K562 (cell line): ENCODE results near the gene SPATA45. TPM values are rescaled to one million over a fixed set of nuclear protein-coding genes. Genes with fewer than 3 reads are reported as not detected.

ENCODE experiments used
- ATAC-seq: fragments of 200-7000 bp; cut with Tn5 transposase; 3 replicates; pipeline ENCODE4 v1.9.1; 2020; ENCODE audit warnings: moderate library complexity
- BruUV-seq: library from RNA; stranded (reverse); fragments of 400-500 nt; replicated peaks from 2 replicates; lab custom pipeline; 2021; lab: Mats Ljungman, UMichigan
- CTCF ChIA-PET: fragments of 300-600 bp; formaldehyde crosslinking; extraction: SDS; loops from one replicate; lab custom pipeline; 2021; ENCODE audit warnings: low intra/inter-chr PET ratio; lab: Yijun Ruan, JAX
- POLR2A ChIA-PET: fragments of 300-600, 350-650 bp; sonication (Branson Sonifier 250); formaldehyde crosslinking; extraction: SDS; loops from one replicate; lab custom pipeline; 2021; ENCODE audit warnings: antibody characterized with exemption, inconsistent platforms; lab: Yijun Ruan, JAX
- DNase-seq, 4 experiments: peaks; one replicate each; pipeline versions ENCODE4 v3.0.0 to v3.0.0-alpha.2; 2011 to 2018; ENCODE audit warnings: low spot score in 3 of 4, mixed read lengths in 3 of 4; ENCODE audit errors: extremely low read depth in 1 of 4
- FAIRE-seq: peaks from 2 replicates; lab custom pipeline; 2011; peaks lifted over from hg19 to GRCh38; lab: Jason Lieb, UNC
- H2AFZ ChIP-seq: 2 replicates; pipeline ENCODE4 v1.6.0; 2011; ENCODE audit warnings: low read depth, low read length, control low read depth, inconsistent platforms
- H3K27ac ChIP-seq: fragments of 200-600 bp; 3 replicates; pipeline ENCODE4 v1.8.0; 2011; ENCODE audit warnings: low read depth, mild to moderate bottlenecking, control low read depth, inconsistent platforms, low read length, moderate library complexity, mixed read lengths; ENCODE audit errors: extremely low read depth
- H3K27me3 ChIP-seq, 2 experiments: fragments of 300-600 bp in 1 of 2; 2 replicates in 1 of 2; 3 replicates in 1 of 2; pipeline versions ENCODE4 v1.6.0 to v1.8.0; 2011; ENCODE audit warnings: inconsistent platforms in 2 of 2, low read length in 2 of 2, mild to moderate bottlenecking in 1 of 2, mixed read lengths in 1 of 2, moderate library complexity in 1 of 2; ENCODE audit not compliant: control insufficient read depth in 2 of 2, insufficient read depth in 2 of 2
- H3K36me3 ChIP-seq: fragments of 300-600 bp; 3 replicates; pipeline ENCODE4 v1.8.0; 2011; ENCODE audit warnings: mild to moderate bottlenecking, low read length, inconsistent platforms; ENCODE audit not compliant: control insufficient read depth, insufficient read depth
- H3K4me1 ChIP-seq, 2 experiments: fragments of 200-600 bp in 1 of 2; replicated peaks in 1 of 2; 2 replicates in 1 of 2; 3 replicates in 1 of 2; pipeline versions ENCODE4 v1.5.1 to v1.8.0; 2011; ENCODE audit warnings: inconsistent platforms in 2 of 2, low read length in 2 of 2, mild to moderate bottlenecking in 1 of 2, mixed read lengths in 1 of 2, moderate library complexity in 1 of 2; ENCODE audit not compliant: control insufficient read depth in 2 of 2, insufficient read depth in 2 of 2
- H3K4me2 ChIP-seq: 2 replicates; pipeline ENCODE4 v1.6.1; 2011; ENCODE audit warnings: low read length, control low read depth, inconsistent platforms, mixed read lengths; ENCODE audit not compliant: insufficient read depth
- H3K4me3 ChIP-seq: fragments of 200-600 bp; sonication (generic), shearing (Covaris generic); 2 replicates; pipeline ENCODE4 v1.5.1; 2016; ENCODE audit warnings: control low read depth, inconsistent platforms
- H3K79me2 ChIP-seq: fragments of 200-600 bp; 3 replicates; pipeline ENCODE4 v1.8.0; 2011; ENCODE audit warnings: low read length, inconsistent platforms; ENCODE audit not compliant: control insufficient read depth, insufficient read depth
- H3K9ac ChIP-seq, 2 experiments: 2 replicates each; pipeline versions ENCODE4 v1.6.0 to v1.6.1; 2011; ENCODE audit warnings: low read depth in 2 of 2, low read length in 2 of 2, control low read depth in 1 of 2, inconsistent platforms in 1 of 2, mild to moderate bottlenecking in 1 of 2, mixed read lengths in 1 of 2; ENCODE audit not compliant: insufficient read depth in 1 of 2
- H3K9me1 ChIP-seq: one replicate; pipeline ENCODE4 v1.6.0; 2011; ENCODE audit warnings: inconsistent platforms, mild to moderate bottlenecking, low read length, moderate library complexity; ENCODE audit not compliant: control insufficient read depth, insufficient read depth
- H3K9me3 ChIP-seq: replicated peaks from 2 replicates; pipeline ENCODE4 v1.5.1; 2011; ENCODE audit warnings: low read depth, low read length, inconsistent platforms; ENCODE audit not compliant: control insufficient read depth, insufficient read depth
- H4K20me1 ChIP-seq: replicated peaks from 2 replicates; pipeline ENCODE4 v1.6.1; 2011; ENCODE audit warnings: low read length, inconsistent platforms, mixed read lengths; ENCODE audit not compliant: control insufficient read depth, insufficient read depth
- CBX3 ChIP-seq, 2 experiments: IDR thresholded peaks; 1 replicate in 1 of 2; 2 replicates in 1 of 2; pipeline ENCODE4 v1.6.1; 2012; ENCODE audit warnings: inconsistent platforms in 2 of 2, low read length in 2 of 2, borderline replicate concordance in 1 of 2, control low read depth in 1 of 2
- CCAR2 ChIP-seq: fragments of 200-400 bp; formaldehyde crosslinking; IDR thresholded peaks from 2 replicates; pipeline ENCODE4 v1.6.1; 2017; ENCODE audit warnings: mild to moderate bottlenecking, low read depth, low read length
- COPS2 ChIP-seq: fragments of 450-650 bp; conservative IDR thresholded peaks from 2 replicates; pipeline ENCODE4 v1.6.1; 2016; ENCODE audit warnings: mild to moderate bottlenecking, moderate library complexity
- E4F1 ChIP-seq: fragments of 250-450 bp; sonication (Bioruptor Pico); IDR thresholded peaks from 2 replicates; pipeline ENCODE4 v1.5.0; 2021; ENCODE audit warnings: mild to moderate bottlenecking, borderline replicate concordance
- GATAD2A ChIP-seq: fragments of 450-650 bp; IDR thresholded peaks from 2 replicates; pipeline ENCODE4 v1.6.1; 2017
- HBP1 ChIP-seq: fragments of 450-650 bp; formaldehyde crosslinking; IDR thresholded peaks from 2 replicates; pipeline ENCODE4 v1.4.0; 2022; ENCODE audit warnings: missing genetic modification characterization
- HOXB6 ChIP-seq: fragments of 250-450 bp; sonication (Bioruptor Pico); IDR thresholded peaks from 2 replicates; pipeline ENCODE4 v1.5.1; 2022; ENCODE audit warnings: mild to moderate bottlenecking, borderline replicate concordance
- MAZ ChIP-seq, 2 experiments: fragments of 450-650 bp in 1 of 2; sonication (generic) in 1 of 2; formaldehyde crosslinking; IDR thresholded peaks in 1 of 2; conservative IDR thresholded peaks in 1 of 2; 2 replicates each; pipeline versions ENCODE4 v1.4.0 to v1.5.0; 2020; ENCODE audit warnings: mild to moderate bottlenecking in 1 of 2, missing genetic modification reagents in 1 of 2
- NFYB ChIP-seq: IDR thresholded peaks from 2 replicates; pipeline ENCODE4 v1.6.1; 2011; ENCODE audit warnings: mild to moderate bottlenecking, moderate library complexity; ENCODE audit not compliant: insufficient read length; ENCODE audit errors: extremely low read depth
- NR4A1 ChIP-seq, 2 experiments: fragments of 250-450 bp in 1 of 2; fragments of 450-650 bp in 1 of 2; sonication (Bioruptor Pico) in 1 of 2; IDR thresholded peaks; 2 replicates each; pipeline versions ENCODE4 v1.4.0 to v1.6.1; 2016 to 2020; ENCODE audit warnings: mild to moderate bottlenecking in 2 of 2, missing compliant biosample characterization in 1 of 2, missing genetic modification characterization in 1 of 2, moderate library complexity in 1 of 2
- PKNOX1 ChIP-seq: fragments of 450-650 bp; IDR thresholded peaks from 2 replicates; pipeline ENCODE4 v1.6.1; 2016
- RFX1 ChIP-seq: fragments of 450-650 bp; IDR thresholded peaks from 2 replicates; pipeline ENCODE4 v1.6.1; 2016; ENCODE audit warnings: mild to moderate bottlenecking, moderate library complexity
- STAG1 ChIP-seq: sonication (generic); formaldehyde crosslinking; IDR thresholded peaks from 2 replicates; pipeline ENCODE4 v1.5.0; 2020; ENCODE audit warnings: missing genetic modification reagents, borderline replicate concordance
- TCF7L2 ChIP-seq: fragments of 150-350 bp; IDR thresholded peaks from 2 replicates; pipeline ENCODE4 v1.6.1; 2016; ENCODE audit warnings: low read depth, mild to moderate bottlenecking, low read length, moderate library complexity
- TGIF2 ChIP-seq: sonication (generic); formaldehyde crosslinking; IDR thresholded peaks from 2 replicates; pipeline ENCODE4 v1.8.1; 2022; ENCODE audit warnings: mild to moderate bottlenecking, missing genetic modification reagents, moderate library complexity
- ZNF41 ChIP-seq: fragments of 250-450 bp; sonication (Bioruptor Pico); conservative IDR thresholded peaks from 2 replicates; pipeline ENCODE4 v1.4.0; 2020; ENCODE audit warnings: mild to moderate bottlenecking
- ZNF511 ChIP-seq: sonication (generic); formaldehyde crosslinking; IDR thresholded peaks from 2 replicates; pipeline ENCODE4 v1.8.0; 2022; ENCODE audit warnings: mild to moderate bottlenecking, missing genetic modification reagents
- ZNF551 ChIP-seq: fragments of 250-450 bp; sonication (Bioruptor Pico); IDR thresholded peaks from 2 replicates; pipeline ENCODE4 v1.5.0; 2021; ENCODE audit warnings: mild to moderate bottlenecking, moderate library complexity
- WGBS: fragments of 100-300 bp; shearing (Covaris generic); methylation state at CpG from one replicate; pipeline ENCODE4 v1.1.6; 2016; ENCODE audit warnings: low coverage, mixed read lengths; ENCODE audit not compliant: insufficient coverage; ENCODE audit errors: missing lambda C conversion rate; 5-methylcytosine and 5-hydroxymethylcytosine counted together
- in situ Hi-C: fragments of 300-500 bp; cut with MboI; formaldehyde crosslinking; loops from 4 replicates; pipeline ENCODE4 v1.15.0; 2018; ENCODE audit warnings: inconsistent platforms, mixed read lengths
- intact Hi-C: fragments of 100-400 bp; cut with micrococcal nuclease; formaldehyde crosslinking; loops from 2 replicates; pipeline ENCODE4 v1.14.2; 2022
- polyA plus RNA-seq, 8 experiments: library from polyadenylated mRNA; depleted of rRNA in 4 of 8; stranded (reverse) in 5 of 8; unstranded in 3 of 8; fragments of >200 nt; fragmentation: Nextera tagmentation in 2 of 8; fragmentation: Illumina TruSeq in 1 of 8; extraction: Ambion mirVana in 2 of 8; extraction: Trizol in 1 of 8; gene quantifications; 2 replicates each; pipeline versions ENCODE4 v1.2.1 to v1.2.3, GENCODE V29; 2011 to 2014; ENCODE audit warnings: inconsistent platforms in 1 of 8, missing spikeins in 1 of 8
- total RNA-seq, 7 experiments: library from RNA; depleted of rRNA in 6 of 7; stranded (reverse); fragments of >200 nt in 6 of 7; fragmentation: Illumina TruSeq in 2 of 7; extraction: Trizol in 2 of 7; gene quantifications; 2 replicates each; pipeline versions ENCODE4 v1.2.1 to v1.2.3, GENCODE V29; 2011 to 2021; ENCODE audit warnings: low replicate concordance in 1 of 7

Gene SPATA45
- total and polyA plus RNA-seq, 9 of the 15 experiments (the other 6 are each of a cell fraction or from before 2014, with no cell fraction given), result 0.18 TPM; not detected in 8

- in situ Hi-C loops (no loop called here), intact Hi-C loops (no loop called here)
- FAIRE-seq (no peak), ATAC-seq (no peak), DNase-seq (no peak)
- ChIA-PET CTCF (no interaction called here), POLR2A (interaction anchor here (0.8 to 1.5 kb wide), 3 partner anchors 10 to 44 kb away, joined by 3 to 4 read pairs (median 3); no protein-coding TSS in a partner anchor)
- 28% methylated on average over 5 of the region's 5 CpGs for WGBS
- no peak overlapping the region for H3K4me3 ChIP-seq
- 0 out of 5 replicates have a peak, but pooled peaks cover 0 to 4% of the 10 kb centered on the region in 2 experiments for H3K27me3 ChIP-seq
- H3K9me1 ChIP-seq, result no peaks in the 10 kb centered on the region
- no peaks in the 10 kb centered on the region; the same call in 1 of the 2 replicates for H3K9me3 ChIP-seq
- H3K36me3 ChIP-seq, result no peaks in the 10 kb centered on the region
- no peak overlapping the region for H3K9ac ChIP-seq
- H3K27ac ChIP-seq, result no peak overlapping the region
- no peaks in the 10 kb centered on the region for H4K20me1 ChIP-seq
- no peaks in the 10 kb centered on the region for H3K4me1 ChIP-seq
- no TSS peak for BruUV-seq
- TF ChIP-seq ZNF551 (no peak), COPS2 (no peak), GATAD2A (no peak), RFX1 (no peak), ZNF511 (CRISPR knock-in tag) (no peak), CCAR2 (no peak), NR4A1 (CRISPR knock-in tag; IDR thresholded peaks at IDR 0.05) (no peak), NR4A1 (tag; IDR thresholded peaks at IDR 0.05) (no peak), TGIF2 (CRISPR knock-in tag) (no peak), ZNF41 (CRISPR knock-in tag) (no peak), CBX3 (IDR thresholded peaks at IDR 0.05; ENCODE audit: borderline replicate concordance in 1 of 2, low read length in 2 of 2) (no peak), NFYB (no peak), MAZ (CRISPR knock-in tag; conservative IDR thresholded peaks at IDR 0.05 in 1 of 2, IDR thresholded peaks at IDR 0.05 in 1 of 2) (no peak), TCF7L2 (no peak), HOXB6 (no peak), STAG1 (no peak), HBP1 (no peak), PKNOX1 (no peak), E4F1 (CRISPR knock-in tag) (no peak)
- H3K79me2 ChIP-seq, result no peaks in the 10 kb centered on the region
- no peak overlapping the region for H3K4me2 ChIP-seq
- H2AFZ ChIP-seq, result no peak overlapping the region
Observed at GRCh38 chr1:212819726-212820125, 27.7 kb downstream of the SPATA45 start.
